HEK293 (cell line): Measurements from ENCODE around the gene MLPH.

Experiments
- CTCF ChIP-seq: fragments of 450-650 bp; formaldehyde crosslinking; IDR thresholded peaks from 2 replicates; pipeline ENCODE4 v1.5.1; 2016; ENCODE audit warnings: missing biosample characterization, missing genetic modification characterization
- HOXA7 ChIP-seq: sonication (generic); formaldehyde crosslinking; IDR thresholded peaks from 2 replicates; pipeline ENCODE4 v1.8.1; 2022; ENCODE audit warnings: missing genetic modification reagents, borderline replicate concordance
- HOXD13 ChIP-seq: sonication (generic); formaldehyde crosslinking; IDR thresholded peaks from 2 replicates; pipeline ENCODE4 v1.8.0; 2022; ENCODE audit warnings: missing genetic modification reagents, borderline replicate concordance
- REST ChIP-seq: fragments of 450-650 bp; formaldehyde crosslinking; IDR thresholded peaks from 2 replicates; pipeline ENCODE4 v1.5.1; 2016; ENCODE audit warnings: missing biosample characterization, missing genetic modification characterization
- ZBTB6 ChIP-seq: fragments of 450-650 bp; formaldehyde crosslinking; IDR thresholded peaks from 2 replicates; pipeline ENCODE4 v1.5.1; 2017; ENCODE audit warnings: missing biosample characterization, missing genetic modification characterization
- ZBTB8A ChIP-seq: fragments of 450-650 bp; formaldehyde crosslinking; IDR thresholded peaks from 2 replicates; pipeline ENCODE4 v1.5.1; 2016; ENCODE audit warnings: missing biosample characterization, missing genetic modification characterization
- ZFP37 ChIP-seq: fragments of 450-650 bp; formaldehyde crosslinking; IDR thresholded peaks from 2 replicates; pipeline ENCODE4 v1.5.1; 2016; ENCODE audit warnings: missing biosample characterization, missing genetic modification characterization
- ZNF174 ChIP-seq: fragments of 450-650 bp; formaldehyde crosslinking; IDR thresholded peaks from 2 replicates; pipeline ENCODE4 v1.5.0; 2017; ENCODE audit warnings: missing biosample characterization, mild to moderate bottlenecking, missing genetic modification characterization
- ZNF311 ChIP-seq: fragments of 450-650 bp; formaldehyde crosslinking; IDR thresholded peaks from 2 replicates; pipeline ENCODE4 v1.5.1; 2017; ENCODE audit warnings: missing biosample characterization, missing genetic modification characterization, borderline replicate concordance
- ZNF354C ChIP-seq: fragments of 450-650 bp; formaldehyde crosslinking; IDR thresholded peaks from 2 replicates; pipeline ENCODE4 v1.5.1; 2016; ENCODE audit warnings: missing biosample characterization, missing genetic modification characterization, low read depth, borderline replicate concordance
- ZNF785 ChIP-seq: fragments of 450-650 bp; formaldehyde crosslinking; IDR thresholded peaks from 2 replicates; pipeline ENCODE4 v1.5.1; 2016; ENCODE audit warnings: missing biosample characterization, missing genetic modification characterization

GRCh38 chr2:237594514-237594871 is 107.4 kb downstream of the MLPH start:
- TF ChIP-seq ZFP37 (tag by site-specific recombination) (no peak), ZNF354C (tag by site-specific recombination) (no peak), REST (tag by site-specific recombination) (no peak), ZNF311 (no peak), CTCF (no peak), HOXD13 (CRISPR knock-in tag) (no peak), HOXA7 (CRISPR knock-in tag) (no peak), ZNF785 (tag by site-specific recombination) (no peak), ZBTB8A (no peak), ZNF174 (no peak), ZBTB6 (no peak)
